Panc1 (cell line): ENCODE results near the gene LRRC10B. TPM values are rescaled to one million over a fixed set of nuclear protein-coding genes. Genes with fewer than 3 reads are reported as not detected.

Experiments used
- ATAC-seq: fragments of 200-7000 bp; cut with Tn5 transposase; 2 replicates; pipeline ENCODE4 v1.9.1; 2020; ENCODE audit warnings: mild to moderate bottlenecking, moderate library complexity
- BruUV-seq: library from RNA; stranded (reverse); fragments of 400-500 nt; replicated peaks from 2 replicates; lab custom pipeline; 2021; lab: Mats Ljungman, UMichigan
- CTCF ChIA-PET: fragments of 300-600 bp; sonication (Branson Sonifier 250); formaldehyde crosslinking; loops from one replicate; lab custom pipeline; 2022; ENCODE audit warnings: antibody characterized with exemption; lab: Charles Lee
- POLR2A ChIA-PET: fragments of 300-600 bp; sonication (Branson Sonifier 250); formaldehyde crosslinking; loops from one replicate; lab custom pipeline; 2022; ENCODE audit warnings: antibody characterized with exemption; lab: Charles Lee
- DNase-seq: peaks from one replicate; pipeline ENCODE4 v3.0.0-alpha.2; 2010; ENCODE audit warnings: low read depth, low spot score
- H3K27ac ChIP-seq: 2 replicates; pipeline ENCODE4 v1.5.1; 2011; ENCODE audit warnings: mild to moderate bottlenecking, low read length, inconsistent platforms
- H3K27me3 ChIP-seq: fragments of 200-500 bp; sonication (Bioruptor generic); 2 replicates; pipeline ENCODE4 v1.6.0; 2014; ENCODE audit warnings: low read length, inconsistent platforms; ENCODE audit not compliant: control insufficient read depth, insufficient read depth
- H3K36me3 ChIP-seq: fragments of 200-500 bp; sonication (Bioruptor generic); 2 replicates; pipeline ENCODE4 v1.5.1; 2014; ENCODE audit warnings: inconsistent platforms, mild to moderate bottlenecking, low read length, moderate library complexity; ENCODE audit not compliant: control insufficient read depth, insufficient read depth
- H3K4me1 ChIP-seq: 2 replicates; pipeline ENCODE4 v1.5.1; 2011; ENCODE audit warnings: inconsistent platforms, mild to moderate bottlenecking, low read length, moderate library complexity; ENCODE audit not compliant: control insufficient read depth, insufficient read depth
- H3K4me3 ChIP-seq, 2 experiments: 2 replicates each; pipeline ENCODE4 v1.5.1; 2011 to 2012; ENCODE audit warnings: low read depth in 2 of 2, low read length in 2 of 2, mild to moderate bottlenecking in 2 of 2, inconsistent platforms in 1 of 2, moderate library complexity in 1 of 2
- H3K9me3 ChIP-seq: fragments of 200-500 bp; sonication (Bioruptor generic); 2 replicates; pipeline ENCODE4 v1.5.1; 2014; ENCODE audit warnings: low read depth, mild to moderate bottlenecking, inconsistent platforms, low read length, moderate library complexity; ENCODE audit not compliant: control insufficient read depth, insufficient read depth
- POLR2AphosphoS5 ChIP-seq: IDR thresholded peaks from 2 replicates; pipeline ENCODE4 v1.6.1; 2012; ENCODE audit warnings: mild to moderate bottlenecking, low read depth, low read length, moderate library complexity
- SIN3A ChIP-seq: IDR thresholded peaks from 2 replicates; pipeline ENCODE4 v1.6.1; 2012; ENCODE audit warnings: low read depth, mild to moderate bottlenecking, low read length, moderate library complexity, borderline replicate concordance; ENCODE audit not compliant: insufficient read depth
- TCF7L2 ChIP-seq: IDR thresholded peaks from 2 replicates; pipeline ENCODE4 v1.6.1; 2011; ENCODE audit warnings: mild to moderate bottlenecking, low read depth, low read length, inconsistent platforms
- in situ Hi-C: cut with HindIII; loops from 2 replicates; pipeline ENCODE4 v1.10.0; 2016; ENCODE audit warnings: low sequenced_read_pairs, low pct_unique_long_range_greater_than_20kb
- intact Hi-C: fragments of 100-400 bp; cut with micrococcal nuclease; formaldehyde crosslinking; loops from one replicate; pipeline ENCODE4 v1.10.0; 2022; ENCODE audit not compliant: unreplicated experiment
- total RNA-seq: library from RNA; stranded (reverse); gene quantifications from one replicate; pipeline ENCODE4 v1.2.1, GENCODE V29; 2021; ENCODE audit not compliant: unreplicated experiment
- TF ChIP-seq, protein P1 (sequence below): fragments of 450-650 bp; IDR thresholded peaks from 2 replicates; pipeline ENCODE4 v1.5.1; 2017; ENCODE audit warnings: mild to moderate bottlenecking
- TF ChIP-seq, protein P2 (sequence below), 2 experiments: IDR thresholded peaks; 2 replicates each; pipeline ENCODE4 v1.6.1; 2011 to 2012; ENCODE audit warnings: low read depth in 2 of 2, control low read depth in 1 of 2, low read length in 1 of 2, mild to moderate bottlenecking in 1 of 2, moderate library complexity in 1 of 2; ENCODE audit not compliant: insufficient read depth in 1 of 2

The LRRC10B gene
- total RNA-seq, 1 experiment from 2014 or later, result 0.23 TPM

DNA sequence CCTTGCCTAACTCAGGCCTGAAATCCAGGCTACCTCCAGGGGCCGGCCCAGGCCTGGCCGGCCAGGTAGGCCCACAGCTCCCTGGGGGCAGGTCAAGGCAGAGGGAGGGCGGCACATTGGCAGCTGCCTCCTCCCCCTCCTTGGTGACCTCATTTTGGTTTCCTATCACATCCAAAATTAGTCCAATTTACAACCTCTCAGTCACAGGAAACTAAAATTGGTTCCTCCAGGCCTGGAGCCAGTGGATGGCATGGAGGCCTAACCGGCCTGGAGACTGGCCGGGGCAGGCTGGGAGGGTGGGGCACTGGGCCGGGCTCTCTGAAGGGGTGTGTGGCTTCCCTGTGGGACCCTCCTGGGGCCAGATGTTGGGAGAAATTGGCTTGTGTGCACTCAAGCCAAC, 35.9 kb downstream of the LRRC10B start:
- intact Hi-C loops (no loop called here), in situ Hi-C loops (no loop called here)
- POLR2A ChIA-PET, result no interaction called here
- Histone ChIP-seq H3K27ac (no peak overlapping the region), H3K9me3 (no peaks in the 10 kb centered on the region), H3K36me3 (no peaks in the 10 kb centered on the region), H3K4me1 (no peaks in the 10 kb centered on the region; the same call in 1 of the 2 replicates), H3K27me3 (no peaks in the 10 kb centered on the region), H3K4me3 (no peak overlapping the region)
- DNase-seq, result no peak
- no peak for ATAC-seq
- BruUV-seq, result no TSS peak
- TF ChIP-seq SIN3A (no peak), POLR2AphosphoS5 (no peak), TCF7L2 (no peak)
- TF ChIP-seq, protein P1, sequence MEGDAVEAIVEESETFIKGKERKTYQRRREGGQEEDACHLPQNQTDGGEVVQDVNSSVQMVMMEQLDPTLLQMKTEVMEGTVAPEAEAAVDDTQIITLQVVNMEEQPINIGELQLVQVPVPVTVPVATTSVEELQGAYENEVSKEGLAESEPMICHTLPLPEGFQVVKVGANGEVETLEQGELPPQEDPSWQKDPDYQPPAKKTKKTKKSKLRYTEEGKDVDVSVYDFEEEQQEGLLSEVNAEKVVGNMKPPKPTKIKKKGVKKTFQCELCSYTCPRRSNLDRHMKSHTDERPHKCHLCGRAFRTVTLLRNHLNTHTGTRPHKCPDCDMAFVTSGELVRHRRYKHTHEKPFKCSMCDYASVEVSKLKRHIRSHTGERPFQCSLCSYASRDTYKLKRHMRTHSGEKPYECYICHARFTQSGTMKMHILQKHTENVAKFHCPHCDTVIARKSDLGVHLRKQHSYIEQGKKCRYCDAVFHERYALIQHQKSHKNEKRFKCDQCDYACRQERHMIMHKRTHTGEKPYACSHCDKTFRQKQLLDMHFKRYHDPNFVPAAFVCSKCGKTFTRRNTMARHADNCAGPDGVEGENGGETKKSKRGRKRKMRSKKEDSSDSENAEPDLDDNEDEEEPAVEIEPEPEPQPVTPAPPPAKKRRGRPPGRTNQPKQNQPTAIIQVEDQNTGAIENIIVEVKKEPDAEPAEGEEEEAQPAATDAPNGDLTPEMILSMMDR, result no peak
- TF ChIP-seq, protein P2, sequence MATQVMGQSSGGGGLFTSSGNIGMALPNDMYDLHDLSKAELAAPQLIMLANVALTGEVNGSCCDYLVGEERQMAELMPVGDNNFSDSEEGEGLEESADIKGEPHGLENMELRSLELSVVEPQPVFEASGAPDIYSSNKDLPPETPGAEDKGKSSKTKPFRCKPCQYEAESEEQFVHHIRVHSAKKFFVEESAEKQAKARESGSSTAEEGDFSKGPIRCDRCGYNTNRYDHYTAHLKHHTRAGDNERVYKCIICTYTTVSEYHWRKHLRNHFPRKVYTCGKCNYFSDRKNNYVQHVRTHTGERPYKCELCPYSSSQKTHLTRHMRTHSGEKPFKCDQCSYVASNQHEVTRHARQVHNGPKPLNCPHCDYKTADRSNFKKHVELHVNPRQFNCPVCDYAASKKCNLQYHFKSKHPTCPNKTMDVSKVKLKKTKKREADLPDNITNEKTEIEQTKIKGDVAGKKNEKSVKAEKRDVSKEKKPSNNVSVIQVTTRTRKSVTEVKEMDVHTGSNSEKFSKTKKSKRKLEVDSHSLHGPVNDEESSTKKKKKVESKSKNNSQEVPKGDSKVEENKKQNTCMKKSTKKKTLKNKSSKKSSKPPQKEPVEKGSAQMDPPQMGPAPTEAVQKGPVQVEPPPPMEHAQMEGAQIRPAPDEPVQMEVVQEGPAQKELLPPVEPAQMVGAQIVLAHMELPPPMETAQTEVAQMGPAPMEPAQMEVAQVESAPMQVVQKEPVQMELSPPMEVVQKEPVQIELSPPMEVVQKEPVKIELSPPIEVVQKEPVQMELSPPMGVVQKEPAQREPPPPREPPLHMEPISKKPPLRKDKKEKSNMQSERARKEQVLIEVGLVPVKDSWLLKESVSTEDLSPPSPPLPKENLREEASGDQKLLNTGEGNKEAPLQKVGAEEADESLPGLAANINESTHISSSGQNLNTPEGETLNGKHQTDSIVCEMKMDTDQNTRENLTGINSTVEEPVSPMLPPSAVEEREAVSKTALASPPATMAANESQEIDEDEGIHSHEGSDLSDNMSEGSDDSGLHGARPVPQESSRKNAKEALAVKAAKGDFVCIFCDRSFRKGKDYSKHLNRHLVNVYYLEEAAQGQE (IDR thresholded peaks at IDR 0.05; ENCODE audit: insufficient read depth in 1 of 2, low read depth in 2 of 2, low read length in 1 of 2), result no peak
- CTCF ChIA-PET, result no interaction called here

DNA sequence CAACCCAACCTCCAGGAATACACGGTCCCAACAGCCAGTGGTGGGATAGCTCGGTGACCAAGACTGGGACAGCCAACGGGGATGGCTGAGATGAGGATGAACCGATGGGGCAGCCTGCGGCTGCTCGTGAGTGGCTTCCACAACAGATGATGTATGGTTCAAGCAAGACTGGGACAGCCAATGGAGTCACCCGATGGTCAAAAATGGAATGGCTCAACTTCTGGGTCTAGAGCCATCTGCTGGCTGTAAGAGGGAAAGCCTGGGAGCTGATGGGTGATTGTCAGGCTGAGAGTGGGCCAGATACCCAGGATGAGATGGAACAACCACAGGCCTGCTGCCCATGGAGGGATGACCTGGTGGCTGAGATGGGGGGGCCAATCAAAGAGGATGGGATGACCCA, 36.8 kb downstream of the LRRC10B start:
- DNase-seq, result no peak
- Histone ChIP-seq H3K27me3 (no peaks in the 10 kb centered on the region), H3K4me1 (no peaks in the 10 kb centered on the region; the same call in 1 of the 2 replicates), H3K4me3 (no peak overlapping the region), H3K36me3 (no peaks in the 10 kb centered on the region), H3K9me3 (no peaks in the 10 kb centered on the region), H3K27ac (no peak overlapping the region)
- no peak for ATAC-seq
- BruUV-seq, result no TSS peak
- in situ Hi-C loops (no loop called here), intact Hi-C loops (no loop called here)
- TF ChIP-seq SIN3A, result no peak
- TF ChIP-seq, protein P1, result no peak; the same call in 1 of the 2 replicates
- no peak for TF ChIP-seq TCF7L2
- TF ChIP-seq, protein P2 (IDR thresholded peaks at IDR 0.05; ENCODE audit: insufficient read depth in 1 of 2, low read depth in 2 of 2, low read length in 1 of 2), result no peak
- POLR2A ChIA-PET, result no interaction called here
- CTCF ChIA-PET, result no interaction called here
